ENCODE data around the gene FGF18. TPM values are rescaled to one million over a fixed set of nuclear protein-coding genes. Genes with fewer than 3 reads are reported as not detected.
"Not testable (repeated sequence)": the region's sequence is repeated elsewhere in the genome, so short reads cannot be mapped to it uniquely, and the experiment has no call there.

FGF18 gene
- total RNA-seq, 1 donor: under 0.01 TPM

GRCh38 chr5:171390883-171391677 lies 28.4 kb upstream of the FGF18 start:
- TF ChIP-seq CTCF (IDR thresholded peaks at IDR 0.05; ENCODE audit: extremely low read depth, low read depth, low read length): no peak
- Histone ChIP-seq H3K4me3 (ENCODE audit: insufficient read depth, low read length) (peak overlapping the region; percentile 93), H3K27ac (ENCODE audit: low read depth, low read length) (peak overlapping the region; percentile 25), H2AFZ (ENCODE audit: low read length) (no peak overlapping the region), H3K9me3 (ENCODE audit: low read depth, low read length) (no peaks in the 10 kb centered on the region), H3K27me3 (ENCODE audit: insufficient read depth, low read length) (no peaks in the 10 kb centered on the region), H3K36me3 (ENCODE audit: insufficient read depth, low read length) (peaks cover 69% of the 10 kb centered on the region), H3K4me2 (ENCODE audit: insufficient read depth, low read length) (peak overlapping the region; percentile 77), H4K20me1 (ENCODE audit: insufficient read depth, low read length) (peaks cover 79% of the 10 kb centered on the region), H3K4me1 (ENCODE audit: insufficient read depth, low read length) (peaks cover 21% of the 10 kb centered on the region), H3K79me2 (ENCODE audit: insufficient read depth, low read length) (peaks cover 84% of the 10 kb centered on the region)
- no peak for DNase-seq (ENCODE audit: insufficient read length, low spot score, missing footprints)

GRCh38 chr5:171391996-171392577 lies 27.4 kb upstream of the FGF18 start:
- no peak overlapping the region for H3K27ac ChIP-seq (ENCODE audit: low read depth, low read length)
- H3K4me3 ChIP-seq (ENCODE audit: insufficient read depth, low read length): no peak overlapping the region
- H2AFZ ChIP-seq (ENCODE audit: low read length): no peak overlapping the region
- peaks cover 89% of the 10 kb centered on the region for H4K20me1 ChIP-seq (ENCODE audit: insufficient read depth, low read length)
- H3K4me2 ChIP-seq (ENCODE audit: insufficient read depth, low read length): no peak overlapping the region
- peaks cover 79% of the 10 kb centered on the region for H3K36me3 ChIP-seq (ENCODE audit: insufficient read depth, low read length)
- DNase-seq (ENCODE audit: insufficient read length, low spot score, missing footprints): no peak
- H3K9me3 ChIP-seq (ENCODE audit: low read depth, low read length): no peaks in the 10 kb centered on the region
- TF ChIP-seq CTCF (IDR thresholded peaks at IDR 0.05; ENCODE audit: extremely low read depth, low read depth, low read length): no peak
- no peaks in the 10 kb centered on the region for H3K27me3 ChIP-seq (ENCODE audit: insufficient read depth, low read length)
- peaks cover 21% of the 10 kb centered on the region for H3K4me1 ChIP-seq (ENCODE audit: insufficient read depth, low read length)
- H3K79me2 ChIP-seq (ENCODE audit: insufficient read depth, low read length): peaks cover 94% of the 10 kb centered on the region

- Histone ChIP-seq H3K9me3 (ENCODE audit: low read depth, low read length) (no peaks in the 10 kb centered on the region), H3K4me2 (ENCODE audit: insufficient read depth, low read length) (no peak overlapping the region), H3K79me2 (ENCODE audit: insufficient read depth, low read length) (peaks cover 100% of the 10 kb centered on the region), H3K4me1 (ENCODE audit: insufficient read depth, low read length) (peaks cover 21% of the 10 kb centered on the region), H3K4me3 (ENCODE audit: insufficient read depth, low read length) (no peak overlapping the region), H4K20me1 (ENCODE audit: insufficient read depth, low read length) (peaks cover 95% of the 10 kb centered on the region), H3K27ac (ENCODE audit: low read depth, low read length) (no peak overlapping the region), H2AFZ (ENCODE audit: low read length) (no peak overlapping the region), H3K27me3 (ENCODE audit: insufficient read depth, low read length) (no peaks in the 10 kb centered on the region), H3K36me3 (ENCODE audit: insufficient read depth, low read length) (peaks cover 85% of the 10 kb centered on the region)
- DNase-seq (ENCODE audit: insufficient read length, low spot score, missing footprints): no peak
- TF ChIP-seq CTCF (IDR thresholded peaks at IDR 0.05; ENCODE audit: extremely low read depth, low read depth, low read length): no peak
Measured at GRCh38 chr5:171392585-171393159, 26.8 kb upstream of the FGF18 start.

- Histone ChIP-seq H3K4me1 (ENCODE audit: insufficient read depth, low read length) (peaks cover 15% of the 10 kb centered on the region), H3K4me2 (ENCODE audit: insufficient read depth, low read length) (no peak overlapping the region), H4K20me1 (ENCODE audit: insufficient read depth, low read length) (peaks cover 95% of the 10 kb centered on the region), H3K27me3 (ENCODE audit: insufficient read depth, low read length) (no peaks in the 10 kb centered on the region), H2AFZ (ENCODE audit: low read length) (no peak overlapping the region), H3K4me3 (ENCODE audit: insufficient read depth, low read length) (no peak overlapping the region), H3K27ac (ENCODE audit: low read depth, low read length) (no peak overlapping the region), H3K36me3 (ENCODE audit: insufficient read depth, low read length) (peaks cover 97% of the 10 kb centered on the region), H3K79me2 (ENCODE audit: insufficient read depth, low read length) (peaks cover 100% of the 10 kb centered on the region), H3K9me3 (ENCODE audit: low read depth, low read length) (no peaks in the 10 kb centered on the region)
- no peak for DNase-seq (ENCODE audit: insufficient read length, low spot score, missing footprints)
- no peak for TF ChIP-seq CTCF (IDR thresholded peaks at IDR 0.05; ENCODE audit: extremely low read depth, low read depth, low read length)
Measured at GRCh38 chr5:171395042-171395441, 24.4 kb upstream of the FGF18 start.

GRCh38 chr5:171396583-171396982 lies 22.9 kb upstream of the FGF18 start:
- not testable (repeated sequence) for DNase-seq (ENCODE audit: insufficient read length, low spot score, missing footprints); H3K4me2 ChIP-seq (ENCODE audit: insufficient read depth, low read length); H3K4me3 ChIP-seq (ENCODE audit: insufficient read depth, low read length); H3K4me1 ChIP-seq (ENCODE audit: insufficient read depth, low read length); H3K27ac ChIP-seq (ENCODE audit: low read depth, low read length); H3K27me3 ChIP-seq (ENCODE audit: insufficient read depth, low read length); H3K9me3 ChIP-seq (ENCODE audit: low read depth, low read length); H2AFZ ChIP-seq (ENCODE audit: low read length)
- Histone ChIP-seq H4K20me1 (ENCODE audit: insufficient read depth, low read length) (peaks cover 88% of the 10 kb centered on the region), H3K79me2 (ENCODE audit: insufficient read depth, low read length) (peaks cover 100% of the 10 kb centered on the region), H3K36me3 (ENCODE audit: insufficient read depth, low read length) (peaks cover 98% of the 10 kb centered on the region)
